Mucosa of rectum (tissue), 2 donors: ENCODE data around the gene SPEF1.
"Not testable (repeated sequence)": the region's sequence is repeated elsewhere in the genome, so short reads cannot be mapped to it uniquely, and the experiment has no call there.

ENCODE experiments used
- H3K27ac ChIP-seq, 2 donors: one replicate each; pipeline ENCODE4 v1.7.0; 2013; ENCODE audit warnings: inconsistent platforms in 2 of 2, low read depth in 2 of 2, low read length in 2 of 2
- H3K27me3 ChIP-seq, 2 donors: one replicate each; pipeline ENCODE4 v1.7.0; 2013; ENCODE audit warnings: low read length in 2 of 2; ENCODE audit not compliant: control insufficient read depth in 2 of 2, insufficient read depth in 2 of 2
- H3K36me3 ChIP-seq, 2 donors: one replicate each; pipeline ENCODE4 v1.7.0; 2013; ENCODE audit warnings: low read length in 2 of 2; ENCODE audit not compliant: control insufficient read depth in 2 of 2, insufficient read depth in 2 of 2
- H3K4me1 ChIP-seq, 2 donors: one replicate each; pipeline ENCODE4 v1.7.0; 2013; ENCODE audit warnings: low read length in 2 of 2, mild to moderate bottlenecking in 1 of 2; ENCODE audit not compliant: control insufficient read depth in 2 of 2, insufficient read depth in 2 of 2
- H3K4me3 ChIP-seq, 2 donors: one replicate each; pipeline ENCODE4 v1.7.0; 2013; ENCODE audit warnings: low read length in 2 of 2
- H3K9ac ChIP-seq, 2 donors: one replicate each; pipeline ENCODE4 v1.7.0; 2013; ENCODE audit warnings: low read length in 2 of 2, low read depth in 1 of 2, mild to moderate bottlenecking in 1 of 2
- H3K9me3 ChIP-seq, 2 donors: one replicate each; pipeline ENCODE4 v1.7.0; 2013; ENCODE audit warnings: low read length in 2 of 2; ENCODE audit not compliant: control insufficient read depth in 2 of 2
- donor health status: healthy.
- donor health status: Normal muscosa, but diverticular disease.

The SPEF1 gene

GRCh38 chr20:3781153-3781910 is at the start of gene SPEF1:
SPEF1 (minus strand) TSS chr20:3781448; CDS start chr20:3781287, 161 bp downstream.
- Histone ChIP-seq H3K36me3 (peaks cover 5% of the 10 kb centered on the region in 2 donors), H3K9ac (peak within 1 kb of the TSS in 1 of 2 donors; percentile 3), H3K4me1 (peaks cover 32 to 43% of the 10 kb centered on the region in 2 donors)

GRCh38 chr20:3829891-3830290 is 48.6 kb upstream of the SPEF1 start:
- H3K4me1 ChIP-seq, H3K27me3 ChIP-seq, H3K27ac ChIP-seq, H3K9ac ChIP-seq, H3K9me3 ChIP-seq, H3K36me3 ChIP-seq, H3K4me3 ChIP-seq: not testable (repeated sequence)

More at GRCh38 chr20:3781153-3781910, at the start of gene SPEF1:
- H3K27ac ChIP-seq = no peak within 1 kb of the TSS
- H3K27me3 ChIP-seq = peaks cover 10 to 12% of the 10 kb centered on the region in 2 donors
- H3K9me3 ChIP-seq = no peaks in the 10 kb centered on the region
- peak within 1 kb of the TSS; percentile 53 to 63 for H3K4me3 ChIP-seq

- H3K36me3 ChIP-seq = peaks cover 17 to 18% of the 10 kb centered on the region in 2 donors
- no peak overlapping the region for H3K4me3 ChIP-seq
- no peaks in the 10 kb centered on the region for H3K4me1 ChIP-seq
- H3K9me3 ChIP-seq = no peaks in the 10 kb centered on the region
- no peak overlapping the region for H3K27ac ChIP-seq
- H3K9ac ChIP-seq = no peak overlapping the region
- H3K27me3 ChIP-seq = no peaks in the 10 kb centered on the region
These were observed 47.5 kb upstream of the SPEF1 start for GRCh38 chr20:3828798-3829197.

GRCh38 chr20:3826420-3826819 is 45.2 kb upstream of the SPEF1 start:
- H3K4me3 ChIP-seq = no peak overlapping the region
- no peak overlapping the region for H3K27ac ChIP-seq
- peaks cover 23 to 36% of the 10 kb centered on the region in 2 donors for H3K36me3 ChIP-seq
- H3K9me3 ChIP-seq = no peaks in the 10 kb centered on the region
- no peak overlapping the region for H3K9ac ChIP-seq
- peaks cover 2 to 4% of the 10 kb centered on the region in 2 donors for H3K4me1 ChIP-seq
- no peaks in the 10 kb centered on the region for H3K27me3 ChIP-seq

GRCh38 chr20:3825526-3825925 is 44.3 kb upstream of the SPEF1 start:
- Histone ChIP-seq H3K9me3 (no peaks in the 10 kb centered on the region), H3K4me1 (peaks cover 3 to 9% of the 10 kb centered on the region in 2 donors), H3K9ac (no peak overlapping the region), H3K27ac (no peak overlapping the region), H3K27me3 (no peaks in the 10 kb centered on the region), H3K36me3 (peaks cover 23 to 36% of the 10 kb centered on the region in 2 donors), H3K4me3 (no peak overlapping the region)

- H3K27ac ChIP-seq = no peak overlapping the region
- H3K4me1 ChIP-seq = peaks cover 12 to 17% of the 10 kb centered on the region in 2 donors
- H3K36me3 ChIP-seq = peaks cover 23 to 36% of the 10 kb centered on the region in 2 donors
These were observed 42.6 kb upstream of the SPEF1 start for GRCh38 chr20:3823881-3824280.

GRCh38 chr20:3821996-3822395 is 40.7 kb upstream of the SPEF1 start:
- Histone ChIP-seq H3K9ac (no peak overlapping the region), H3K36me3 (peaks cover 23 to 36% of the 10 kb centered on the region in 2 donors), H3K9me3 (no peaks in the 10 kb centered on the region), H3K27me3 (no peaks in the 10 kb centered on the region), H3K4me3 (no peak overlapping the region), H3K4me1 (peaks cover 20 to 23% of the 10 kb centered on the region in 2 donors), H3K27ac (no peak overlapping the region)

More at GRCh38 chr20:3823881-3824280, 42.6 kb upstream of the SPEF1 start:
- Histone ChIP-seq H3K9ac (no peak overlapping the region), H3K9me3 (no peaks in the 10 kb centered on the region), H3K4me3 (no peak overlapping the region), H3K27me3 (no peaks in the 10 kb centered on the region)

- peak overlapping the region; percentile 89 to 93 for H3K4me3 ChIP-seq
- H3K27ac ChIP-seq = peak overlapping the region; percentile 99 to 100
- H3K27me3 ChIP-seq = no peaks in the 10 kb centered on the region
- H3K9ac ChIP-seq = peak overlapping the region; percentile 96 to 98
- H3K9me3 ChIP-seq = no peaks in the 10 kb centered on the region
- H3K4me1 ChIP-seq = peaks cover 20 to 23% of the 10 kb centered on the region in 2 donors
- H3K36me3 ChIP-seq = peaks cover 18 to 33% of the 10 kb centered on the region in 2 donors
These were observed 39.9 kb upstream of the SPEF1 start for GRCh38 chr20:3820901-3821727.

GRCh38 chr20:3820048-3820900 is 39.0 kb upstream of the SPEF1 start, which contains the start of gene AP5S1:
AP5S1 (plus strand) TSS chr20:3820547; CDS start chr20:3822118, 1,571 bp downstream.
- peaks cover 20 to 23% of the 10 kb centered on the region in 2 donors for H3K4me1 ChIP-seq
- peak within 1 kb of the TSS; percentile 89 to 93 for H3K4me3 ChIP-seq
- H3K27me3 ChIP-seq = no peaks in the 10 kb centered on the region
- peak within 1 kb of the TSS; percentile 99 to 100 for H3K27ac ChIP-seq
- no peaks in the 10 kb centered on the region for H3K9me3 ChIP-seq
- H3K36me3 ChIP-seq = peaks cover 17 to 30% of the 10 kb centered on the region in 2 donors
- H3K9ac ChIP-seq = peak within 1 kb of the TSS; percentile 96 to 98
